Transverse colon (tissue), 4 donors: Measurements from ENCODE around the gene USP6NL.

Source experiments
- EP300 ChIP-seq: sonication (generic); formaldehyde crosslinking; IDR thresholded peaks from one replicate; pipeline ENCODE4 v1.6.1; 2017; ENCODE audit warnings: antibody characterized with exemption, low read depth
- POLR2A ChIP-seq: fragments of 450-650 bp; IDR thresholded peaks from one replicate; pipeline ENCODE4 v1.6.1; 2016; ENCODE audit warnings: antibody characterized with exemption, mild to moderate bottlenecking, moderate library complexity
- POLR2AphosphoS5 ChIP-seq, 3 donors: sonication (generic); formaldehyde crosslinking; IDR thresholded peaks; one replicate each; pipeline ENCODE4 v1.6.1; 2016; ENCODE audit warnings: antibody characterized with exemption in 3 of 3
- TF ChIP-seq, protein P1 (sequence below), 5 experiments: fragments of 200-600 bp in 3 of 5; fragments of 450-650 bp in 2 of 5; sonication (generic) in 3 of 5; IDR thresholded peaks; 1 replicate in 2 of 5; 2 replicates in 3 of 5; pipeline ENCODE4 v1.5.1; 2016 to 2017; ENCODE audit warnings: antibody characterized with exemption in 5 of 5, inconsistent platforms in 3 of 5, mild to moderate bottlenecking in 2 of 5, moderate library complexity in 1 of 5

DNA sequence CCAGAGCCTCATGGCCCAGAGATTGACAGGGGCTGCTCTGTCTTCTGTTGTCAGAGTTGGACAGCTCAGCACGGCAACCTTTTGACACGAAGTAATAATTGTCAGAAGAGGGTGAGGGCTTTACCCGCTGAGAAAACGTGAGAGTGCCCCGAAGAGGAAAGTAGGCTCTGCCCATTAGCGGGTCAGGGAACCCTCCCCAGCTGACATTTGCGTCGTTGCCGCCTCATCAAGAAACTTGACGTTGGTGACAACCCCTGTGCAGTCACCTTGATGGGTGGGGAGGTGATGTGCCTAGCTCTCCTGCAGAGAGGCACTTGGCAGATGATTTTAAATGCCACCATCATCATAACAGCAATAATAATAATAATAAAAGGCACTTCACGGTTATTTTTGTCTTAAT, 202.1 kb downstream of the USP6NL start:
- no peak for TF ChIP-seq EP300
- TF ChIP-seq, protein P1, sequence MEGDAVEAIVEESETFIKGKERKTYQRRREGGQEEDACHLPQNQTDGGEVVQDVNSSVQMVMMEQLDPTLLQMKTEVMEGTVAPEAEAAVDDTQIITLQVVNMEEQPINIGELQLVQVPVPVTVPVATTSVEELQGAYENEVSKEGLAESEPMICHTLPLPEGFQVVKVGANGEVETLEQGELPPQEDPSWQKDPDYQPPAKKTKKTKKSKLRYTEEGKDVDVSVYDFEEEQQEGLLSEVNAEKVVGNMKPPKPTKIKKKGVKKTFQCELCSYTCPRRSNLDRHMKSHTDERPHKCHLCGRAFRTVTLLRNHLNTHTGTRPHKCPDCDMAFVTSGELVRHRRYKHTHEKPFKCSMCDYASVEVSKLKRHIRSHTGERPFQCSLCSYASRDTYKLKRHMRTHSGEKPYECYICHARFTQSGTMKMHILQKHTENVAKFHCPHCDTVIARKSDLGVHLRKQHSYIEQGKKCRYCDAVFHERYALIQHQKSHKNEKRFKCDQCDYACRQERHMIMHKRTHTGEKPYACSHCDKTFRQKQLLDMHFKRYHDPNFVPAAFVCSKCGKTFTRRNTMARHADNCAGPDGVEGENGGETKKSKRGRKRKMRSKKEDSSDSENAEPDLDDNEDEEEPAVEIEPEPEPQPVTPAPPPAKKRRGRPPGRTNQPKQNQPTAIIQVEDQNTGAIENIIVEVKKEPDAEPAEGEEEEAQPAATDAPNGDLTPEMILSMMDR (IDR thresholded peaks at IDR 0.05): no peak
- TF ChIP-seq POLR2A: no peak
- TF ChIP-seq POLR2AphosphoS5 (IDR thresholded peaks at IDR 0.05): no peak
